H1 (cell line): ENCODE data around the gene ZRANB2. TPM values are rescaled to one million over a fixed set of nuclear protein-coding genes. Genes with fewer than 3 reads are reported as not detected.

Experiments used
- KDM4A ChIP-seq: IDR thresholded peaks from one replicate; pipeline ENCODE4 v1.7.1; 2012; ENCODE audit warnings: low read depth, mild to moderate bottlenecking, moderate library complexity, low read length, inconsistent platforms; ENCODE audit not compliant: severe bottlenecking
- RAD21 ChIP-seq, 2 experiments: IDR thresholded peaks in 1 of 2; conservative IDR thresholded peaks in 1 of 2; 2 replicates each; pipeline ENCODE4 v1.6.1; 2011; ENCODE audit warnings: low read depth in 2 of 2, low read length in 2 of 2, improper control_type of control experiment in 1 of 2, inconsistent platforms in 1 of 2, mild to moderate bottlenecking in 1 of 2, moderate library complexity in 1 of 2
- RNF2 ChIP-seq: fragments of 200-900, 300-1000 bp; sonication (generic); IDR thresholded peaks from 2 replicates; pipeline ENCODE4 v1.7.1; 2016; ENCODE audit warnings: borderline replicate concordance, low read depth, mild to moderate bottlenecking, antibody characterized with exemption, low read length; ENCODE audit not compliant: poor library complexity, severe bottlenecking; ENCODE audit errors: missing control alignments
- SP2 ChIP-seq: IDR thresholded peaks from 2 replicates; pipeline ENCODE4 v1.6.1; 2012; ENCODE audit warnings: mild to moderate bottlenecking, low read length, inconsistent platforms
- polyA plus RNA-seq, 7 experiments: library from polyadenylated mRNA; depleted of rRNA in 3 of 7; stranded (reverse) in 5 of 7; unstranded in 2 of 7; fragments of >200 nt in 5 of 7; fragments of 200-250 nt in 2 of 7; gene quantifications; 1 replicate in 5 of 7; 2 replicates in 1 of 7; 4 replicates in 1 of 7; pipeline versions ENCODE4 v1.2.1 to v1.2.3, GENCODE V29; 2011 to 2013; ENCODE audit warnings: missing spikeins in 2 of 7, mixed read lengths in 2 of 7
- total RNA-seq: library from RNA; stranded (reverse); fragmentation: NEBNext Ultra II Directional; extraction: Animal tissue kit (Norgen Biotek cat#: 25700); gene quantifications from 2 replicates; pipeline ENCODE4 v1.2.1, GENCODE V29; 2021

Gene ZRANB2
- total and polyA plus RNA-seq, 2 of the 8 experiments (the other 6 are each of a cell fraction or from before 2014, with no cell fraction given): 35.8 to 103 TPM

DNA sequence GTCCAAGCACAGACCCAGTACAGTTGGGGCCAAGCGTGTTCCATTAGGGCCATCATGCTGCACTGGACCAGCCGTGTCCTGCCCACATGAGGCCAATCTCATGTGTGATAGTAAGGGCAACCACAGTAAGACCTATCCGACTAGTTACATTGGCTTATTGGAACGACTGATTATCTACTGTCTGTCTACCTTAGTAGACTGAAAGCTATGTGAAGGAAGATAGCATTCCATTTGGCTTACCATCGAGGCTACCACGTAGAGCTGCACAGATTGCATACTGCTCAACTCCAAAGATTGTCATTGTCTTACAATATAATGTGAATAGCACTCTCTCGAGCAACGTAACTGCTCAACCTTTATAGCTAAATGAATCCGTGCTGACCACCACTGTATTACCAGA, 43.8 kb downstream of the ZRANB2 start (continued):
- no peak for TF ChIP-seq RAD21 (IDR thresholded peaks at IDR 0.05 in 1 of 2, conservative IDR thresholded peaks at IDR 0.05 in 1 of 2; ENCODE audit: low read depth in 2 of 2, low read length in 2 of 2)
- TF ChIP-seq RNF2: no peak
- no peak for TF ChIP-seq SP2
- TF ChIP-seq KDM4A: no peak
